ENCODE results near the gene NFE2L1. TPM values are rescaled to one million over a fixed set of nuclear protein-coding genes. Genes with fewer than 3 reads are reported as not detected.
"Not testable (repeated sequence)": the region's sequence is repeated elsewhere in the genome, so short reads cannot be mapped to it uniquely, and the experiment has no call there.

Gene NFE2L1
- total RNA-seq, 1 experiment from 2014 or later, result 135 TPM

GRCh38 chr17:48067245-48067644 lies 19.1 kb downstream of the NFE2L1 start:
- Histone ChIP-seq H3K9ac (ENCODE audit: low read length) (no peak overlapping the region), H3K27me3 (ENCODE audit: insufficient read depth, low read length) (no peaks in the 10 kb centered on the region), H3K4me2 (ENCODE audit: low read length) (no peak overlapping the region), H3K4me1 (ENCODE audit: control insufficient read depth in 1 of 2, insufficient read depth in 2 of 2, low read length in 2 of 2) (no peaks in the 10 kb centered on the region), H3K9me2 (ENCODE audit: insufficient read depth) (no peaks in the 10 kb centered on the region), H4K20me1 (ENCODE audit: insufficient read depth) (no peaks in the 10 kb centered on the region; the same call in 1 of the 2 replicates), H3K9me3 (ENCODE audit: control insufficient read depth in 1 of 2, insufficient read depth in 1 of 2, low read depth in 1 of 2, low read length in 2 of 2) (no peaks in the 10 kb centered on the region), H3K27ac (ENCODE audit: low read depth, low read length) (no peak overlapping the region), H3K4me3 (replicated peaks in 1 of 2; ENCODE audit: low read depth in 1 of 2, low read length in 2 of 2) (no peak overlapping the region), H2AFZ (ENCODE audit: low read depth, low read length, poor library complexity, severe bottlenecking) (no peak overlapping the region), H3K79me2 (ENCODE audit: insufficient read depth, low read length) (no peaks in the 10 kb centered on the region; the same call in 1 of the 2 replicates), H3K36me3 (ENCODE audit: control insufficient read depth in 1 of 2, insufficient read depth in 2 of 2, low read length in 2 of 2) (peaks cover 35 to 37% of the 10 kb centered on the region in 2 experiments)
- RAD21 ChIA-PET (ENCODE audit: low non-redundant PET in 1 of 2, low total read pairs in 2 of 2, uncharacterized antibody in 2 of 2, unreplicated experiment in 2 of 2), result no interaction called here
- POLR2A ChIA-PET, result interaction anchor here (1.3 to 13.2 kb wide), 4 partner anchors 9 to 18 kb away, joined by 3 to 114 read pairs (median 4); partner anchors contain the start of gene NFE2L1
- BruUV-seq (replicated peaks), result no TSS peak
- ATAC-seq, result no peak
- CTCF ChIA-PET, result interaction anchor here (1.0 to 3.1 kb wide), 6 partner anchors 9 to 64 kb away, joined by 3 to 32 read pairs (median 15); no protein-coding TSS in a partner anchor
- DNase-seq (ENCODE audit: low read depth, low spot score), result no peak
- no peak for TF ChIP-seq CEBPB (IDR thresholded peaks at IDR 0.05; ENCODE audit: low read depth)
- TF ChIP-seq YY1 (IDR thresholded peaks at IDR 0.05; ENCODE audit: extremely low read depth, insufficient replicate concordance, low read depth, low read length), result no peak
- TF ChIP-seq RAD21 (IDR thresholded peaks at IDR 0.05; ENCODE audit: low read depth), result no peak
- no peak for TF ChIP-seq JUND (IDR thresholded peaks at IDR 0.05)
- no peak for TF ChIP-seq TCF7L2 (IDR thresholded peaks at IDR 0.05; ENCODE audit: borderline replicate concordance, extremely low read depth, insufficient read depth, insufficient read length)
- TF ChIP-seq ZNF274 (IDR thresholded peaks at IDR 0.05; ENCODE audit: low read depth, low read length), result no peak
- no peak for TF ChIP-seq REST (IDR thresholded peaks at IDR 0.05; ENCODE audit: low read depth)
- no peak for TF ChIP-seq ATF3 (IDR thresholded peaks at IDR 0.05)
- TF ChIP-seq ELF1 (IDR thresholded peaks at IDR 0.05; ENCODE audit: borderline replicate concordance, low read depth), result no peak
- no peak for TF ChIP-seq SRF (IDR thresholded peaks at IDR 0.05; ENCODE audit: low read depth)
- intact Hi-C loops (cut with micrococcal nuclease), result no loop called here

GRCh38 chr17:48067808-48068207 lies 19.6 kb downstream of the NFE2L1 start:
- peaks cover 32 to 36% of the 10 kb centered on the region in 2 experiments for H3K36me3 ChIP-seq (ENCODE audit: control insufficient read depth in 1 of 2, insufficient read depth in 2 of 2, low read length in 2 of 2)
- H3K9ac ChIP-seq (ENCODE audit: low read length); H3K4me1 ChIP-seq (ENCODE audit: control insufficient read depth in 1 of 2, insufficient read depth in 2 of 2, low read length in 2 of 2); H3K9me2 ChIP-seq (ENCODE audit: insufficient read depth); DNase-seq (ENCODE audit: low read depth, low spot score); H3K79me2 ChIP-seq (ENCODE audit: insufficient read depth, low read length); H3K27me3 ChIP-seq (ENCODE audit: insufficient read depth, low read length); H4K20me1 ChIP-seq (ENCODE audit: insufficient read depth); H2AFZ ChIP-seq (ENCODE audit: low read depth, low read length, poor library complexity, severe bottlenecking); H3K27ac ChIP-seq (ENCODE audit: low read depth, low read length); H3K9me3 ChIP-seq (ENCODE audit: control insufficient read depth in 1 of 2, insufficient read depth in 1 of 2, low read depth in 1 of 2, low read length in 2 of 2); intact Hi-C loops (cut with micrococcal nuclease); H3K4me3 ChIP-seq (replicated peaks in 1 of 2; ENCODE audit: low read depth in 1 of 2, low read length in 2 of 2); H3K4me2 ChIP-seq (ENCODE audit: low read length); BruUV-seq (replicated peaks); RAD21 ChIA-PET (ENCODE audit: low non-redundant PET in 1 of 2, low total read pairs in 2 of 2, uncharacterized antibody in 2 of 2, unreplicated experiment in 2 of 2); ATAC-seq: not testable (repeated sequence)
- ChIA-PET POLR2A (interaction anchor here (1.3 to 13.2 kb wide), 4 partner anchors 10 to 18 kb away, joined by 3 to 114 read pairs (median 4); partner anchors contain the start of gene NFE2L1), CTCF (interaction anchor here (0.9 to 3.1 kb wide), 12 partner anchors 9 to 121 kb away, joined by 3 to 32 read pairs (median 6); partner anchors contain the start of gene NFE2L1)

All from HCT116 (cell line).